HG02571 (cell line): Measurements from ENCODE around the gene PRAMEF27.
"Not testable (repeated sequence)": the region's sequence is repeated elsewhere in the genome, so short reads cannot be mapped to it uniquely, and the experiment has no call there.

Experiments
- ATAC-seq: cut with Tn5 transposase; IDR thresholded peaks from one replicate; pipeline ENCODE4 v1.9.1; 2021; ENCODE audit warnings: mild to moderate bottlenecking, moderate library complexity; ENCODE audit not compliant: unreplicated experiment

PRAMEF27 gene

DNA sequence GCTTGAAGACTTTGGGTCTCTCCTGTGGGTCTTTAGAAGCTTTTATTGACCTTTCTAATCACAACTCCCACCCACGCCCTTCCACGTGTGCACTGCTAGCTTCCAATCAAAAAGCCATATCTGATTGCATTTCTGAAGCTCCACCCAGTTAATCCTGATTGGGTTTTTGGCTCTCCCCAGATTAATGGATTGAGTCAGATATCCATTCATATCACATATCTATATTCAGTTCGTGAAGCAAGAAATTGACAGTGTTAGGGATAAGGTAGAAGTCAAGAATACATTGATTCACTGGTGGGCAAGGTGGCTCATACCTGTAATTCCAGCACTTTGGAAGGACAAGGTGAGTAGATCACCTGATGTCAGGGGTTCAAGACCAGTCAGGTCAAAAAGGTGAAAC, at the start of gene PRAMEF27:
Gene PRAMEF27, minus strand, starts transcription at position 101 of the 400 bp plus-strand sequence. CDS start 2,916 bp downstream, outside the sequence.
- not testable (repeated sequence) for ATAC-seq

DNA sequence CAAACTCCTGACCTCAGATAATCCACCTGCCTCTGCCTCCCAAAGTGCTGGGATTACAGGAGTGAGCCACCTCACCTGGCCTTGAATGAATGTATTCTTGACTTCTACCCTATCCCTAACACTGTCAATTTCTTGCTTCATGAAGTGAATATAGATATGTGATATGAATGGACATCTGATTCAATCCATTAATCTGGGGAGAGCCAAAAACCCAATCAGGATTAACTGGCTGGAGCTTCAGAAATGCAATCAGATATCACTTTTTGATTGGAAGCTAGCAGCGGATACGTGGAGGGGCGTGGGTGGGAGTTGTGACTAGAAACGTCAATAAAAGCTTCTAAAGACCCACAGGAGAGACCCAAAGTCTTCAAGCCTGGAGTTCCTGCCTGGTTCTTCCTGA, 14.1 kb upstream of the PRAMEF27 start, which contains the start of gene PRAMEF25:
Gene PRAMEF25, plus strand, starts transcription at position 301 of the 400 bp plus-strand sequence. CDS start 2,920 bp downstream, outside the sequence.
- not testable (repeated sequence) for ATAC-seq

DNA sequence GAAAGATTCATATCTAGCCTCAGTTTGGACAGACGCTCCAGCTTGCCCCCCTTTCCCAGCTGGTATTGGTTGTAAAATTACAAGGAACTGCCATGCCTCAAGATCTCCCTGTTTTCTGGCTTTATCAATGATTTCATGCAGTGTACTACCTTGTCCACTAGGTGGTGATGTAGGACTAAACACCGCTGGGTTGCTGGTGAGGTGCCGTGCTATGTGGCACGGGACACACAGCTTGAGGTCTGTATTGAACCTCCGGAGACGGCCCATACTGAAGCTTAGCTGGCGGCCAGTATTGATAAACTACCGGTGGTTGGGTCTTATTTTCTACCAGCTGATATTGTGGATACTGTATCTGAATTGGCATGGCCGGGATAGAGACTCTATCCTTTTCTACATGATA, 36.5 kb downstream of the PRAMEF27 start:
- ATAC-seq: not testable (repeated sequence)

DNA sequence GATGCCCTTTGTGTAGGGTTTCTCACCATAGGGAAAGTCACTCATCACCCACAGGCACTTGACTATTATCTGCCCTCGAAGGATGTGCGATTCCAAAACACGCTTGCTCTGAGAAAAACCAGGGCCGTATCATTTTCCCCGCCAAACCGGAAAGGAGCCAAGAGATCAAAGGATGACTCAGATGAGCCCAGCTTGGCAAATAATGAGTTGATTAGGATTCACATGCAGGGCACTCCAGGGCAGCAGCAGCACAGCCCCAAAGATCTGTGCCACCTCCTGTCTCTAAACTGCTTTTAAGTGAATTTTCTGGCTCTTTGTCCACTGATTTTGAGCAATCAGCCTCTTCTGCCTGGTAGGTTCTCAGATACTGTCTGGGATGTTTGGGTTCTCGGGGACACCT, 44.4 kb downstream of the PRAMEF27 start:
- ATAC-seq: not testable (repeated sequence)

DNA sequence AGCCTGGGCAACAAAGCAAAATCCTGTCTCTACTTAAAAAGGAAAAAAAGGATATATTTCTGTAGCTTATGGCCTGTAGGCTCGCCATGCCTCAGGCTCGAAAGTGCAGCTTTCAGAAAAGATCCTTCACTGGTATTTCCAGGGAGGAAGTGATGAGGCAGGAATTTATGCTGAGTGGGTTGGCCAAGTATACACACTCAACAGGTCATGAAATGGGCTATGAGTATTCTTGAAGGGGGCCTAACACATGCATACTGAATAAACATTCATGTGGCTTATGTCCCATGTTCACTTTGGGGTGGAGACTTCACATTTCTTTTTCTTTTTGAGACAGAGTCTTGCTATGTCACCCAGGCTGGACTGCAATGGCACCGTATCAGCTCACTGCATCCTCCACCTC, 47.0 kb downstream of the PRAMEF27 start:
- ATAC-seq: not testable (repeated sequence)

DNA sequence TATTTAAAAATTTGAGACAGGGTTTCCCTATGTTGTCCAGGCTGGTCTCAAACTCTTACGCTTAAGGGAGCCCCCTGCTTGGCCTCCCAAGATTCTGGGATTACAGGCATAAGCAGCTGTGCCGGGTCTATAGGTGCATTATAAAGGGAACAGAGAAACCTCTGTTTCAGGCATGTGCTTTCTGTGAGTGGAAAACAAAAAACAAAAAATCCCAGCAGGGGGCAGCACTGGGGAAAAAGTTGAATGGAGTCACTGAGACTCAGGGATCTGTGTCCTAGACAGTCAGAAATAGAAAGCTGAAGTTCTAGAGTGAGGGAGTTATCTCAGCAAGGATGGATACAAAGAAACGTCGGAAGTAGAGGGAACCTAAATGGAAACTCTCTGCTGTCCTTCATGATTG, 50.6 kb downstream of the PRAMEF27 start:
- ATAC-seq: not testable (repeated sequence)
